ENCODE results near the gene SLC2A4RG. TPM values are rescaled to one million over a fixed set of nuclear protein-coding genes. Genes with fewer than 3 reads are reported as not detected.

Gene SLC2A4RG
- 50.4 and 67.1 TPM in 2 replicates for polyA plus RNA-seq (2014; cell fraction: cytosol; rRNA removed)
- polyA plus RNA-seq (2014; cell fraction: nucleus; rRNA removed) = 316 and 353 TPM in 2 replicates

- DNase-seq (ENCODE audit: low spot score) = peak; percentile 73
Measured at GRCh38 chr20:63739130-63740069, at the start of gene SLC2A4RG. TSS of gene SLC2A4RG (plus strand) at chr20:63739776. CDS start at chr20:63739913, 137 bp downstream.

- DNase-seq (ENCODE audit: low spot score) = no peak
Measured at GRCh38 chr20:63690003-63690897, 49.3 kb upstream of the SLC2A4RG start.

GRCh38 chr20:63690898-63691710 is 48.5 kb upstream of the SLC2A4RG start:
- no peak for DNase-seq (ENCODE audit: low spot score)

- DNase-seq (ENCODE audit: low spot score) = no peak
Measured at GRCh38 chr20:63691711-63692435, 47.7 kb upstream of the SLC2A4RG start.

- no peak for DNase-seq (ENCODE audit: low spot score)
Measured at GRCh38 chr20:63692436-63693082, 47.0 kb upstream of the SLC2A4RG start.

- no peak for DNase-seq (ENCODE audit: low spot score)
Measured at GRCh38 chr20:63693083-63693732, 46.4 kb upstream of the SLC2A4RG start.

- DNase-seq (ENCODE audit: low spot score) = no peak
Measured at GRCh38 chr20:63693733-63694583, 45.6 kb upstream of the SLC2A4RG start.

GRCh38 chr20:63694584-63695423 is 44.8 kb upstream of the SLC2A4RG start:
- DNase-seq (ENCODE audit: low spot score) = no peak

- DNase-seq (ENCODE audit: low spot score) = no peak
Measured at GRCh38 chr20:63695424-63696305, 43.9 kb upstream of the SLC2A4RG start.

GRCh38 chr20:63696306-63696627 is 43.3 kb upstream of the SLC2A4RG start:
- no peak for DNase-seq (ENCODE audit: low spot score)

GRCh38 chr20:63696628-63697356 is 42.8 kb upstream of the SLC2A4RG start, which contains the start of gene TNFRSF6B:
TSS of gene TNFRSF6B (plus strand) at chr20:63696652. CDS start at chr20:63696768, 116 bp downstream.
- no peak for DNase-seq (ENCODE audit: low spot score)

- no peak for DNase-seq (ENCODE audit: low spot score)
Measured at GRCh38 chr20:63697357-63697867, 42.2 kb upstream of the SLC2A4RG start.

GRCh38 chr20:63697868-63698545 is 41.6 kb upstream of the SLC2A4RG start:
- DNase-seq (ENCODE audit: low spot score) = peak; percentile 67

- no peak for DNase-seq (ENCODE audit: low spot score)
Measured at GRCh38 chr20:63698739-63699465, 40.7 kb upstream of the SLC2A4RG start.

All from SK-N-DZ (cell line).